HepG2 (cell line): ENCODE measurements around the gene CLIC5. TPM values are rescaled to one million over a fixed set of nuclear protein-coding genes. Genes with fewer than 3 reads are reported as not detected.

Experiments
- ATAC-seq: fragments of 200-7000 bp; cut with Tn5 transposase; 3 replicates; pipeline ENCODE4 v1.9.1; 2020; ENCODE audit warnings: mild to moderate bottlenecking, moderate library complexity
- BruUV-seq: library from RNA; stranded (reverse); fragments of 400-500 nt; replicated peaks from 2 replicates; lab custom pipeline; 2021; lab: Mats Ljungman, UMichigan
- CTCF ChIA-PET: fragments of 300-600 bp; formaldehyde crosslinking; extraction: SDS; loops from one replicate; lab custom pipeline; 2021; ENCODE audit warnings: low total read pairs, inconsistent platforms, low intra/inter-chr PET ratio; lab: Yijun Ruan, JAX
- POLR2A ChIA-PET: fragments of 350-600 bp; sonication (Branson Sonifier 250); formaldehyde crosslinking; loops from one replicate; lab custom pipeline; 2020; ENCODE audit warnings: antibody characterized with exemption, inconsistent platforms; lab: Yijun Ruan, JAX
- DNase-seq: peaks from one replicate; pipeline ENCODE4 v3.0.0-alpha.2; 2015; ENCODE audit warnings: low spot score
- FAIRE-seq: peaks from 3 replicates; lab custom pipeline; 2011; peaks lifted over from hg19 to GRCh38; lab: Jason Lieb, UNC
- H2AFZ ChIP-seq: one replicate; pipeline ENCODE4 v1.6.1; 2011; ENCODE audit warnings: low read length, inconsistent platforms
- H3K27ac ChIP-seq: fragments of 300-600 bp; 3 replicates; pipeline ENCODE4 v1.8.0; 2011; ENCODE audit warnings: mixed run types, mild to moderate bottlenecking, mixed read lengths, low read length, inconsistent platforms; ENCODE audit not compliant: insufficient read depth; ENCODE audit errors: extremely low read length
- H3K27me3 ChIP-seq, 2 experiments: fragments of 200-600 bp in 1 of 2; 2 replicates in 1 of 2; 3 replicates in 1 of 2; pipeline versions ENCODE4 v1.6.0 to v1.8.0; 2011; ENCODE audit warnings: low read length in 2 of 2, mild to moderate bottlenecking in 2 of 2, moderate library complexity in 2 of 2, inconsistent platforms in 1 of 2; ENCODE audit not compliant: insufficient read depth in 2 of 2, control insufficient read depth in 1 of 2
- H3K36me3 ChIP-seq, 2 experiments: fragments of 200-600 bp in 1 of 2; replicated peaks in 1 of 2; 2 replicates in 1 of 2; 3 replicates in 1 of 2; pipeline versions ENCODE4 v1.5.1 to v1.8.0; 2011; ENCODE audit warnings: low read length in 2 of 2, inconsistent platforms in 1 of 2; ENCODE audit not compliant: insufficient read depth in 2 of 2, control insufficient read depth in 1 of 2
- H3K4me1 ChIP-seq: 2 replicates; pipeline ENCODE4 v1.5.1; 2012; ENCODE audit warnings: low read length, inconsistent platforms; ENCODE audit not compliant: insufficient read depth
- H3K4me2 ChIP-seq: 2 replicates; pipeline ENCODE4 v1.6.0; 2011; ENCODE audit warnings: low read depth, low read length, inconsistent platforms
- H3K4me3 ChIP-seq, 3 experiments: fragments of 200-600 bp in 1 of 3; sonication (generic), shearing (Covaris generic) in 1 of 3; replicated peaks in 1 of 3; 2 replicates each; pipeline ENCODE4 v1.5.1; 2011 to 2016; ENCODE audit warnings: low read length in 3 of 3, inconsistent platforms in 2 of 3, low read depth in 2 of 3, mild to moderate bottlenecking in 2 of 3, control low read depth in 1 of 3, mixed read lengths in 1 of 3; ENCODE audit not compliant: insufficient read depth in 1 of 3
- H3K79me2 ChIP-seq: one replicate; pipeline ENCODE4 v1.6.1; 2011; ENCODE audit warnings: low read length, inconsistent platforms; ENCODE audit not compliant: insufficient read depth
- H3K9ac ChIP-seq: 2 replicates; pipeline ENCODE4 v1.6.0; 2011; ENCODE audit warnings: mild to moderate bottlenecking, low read depth, low read length, inconsistent platforms; ENCODE audit not compliant: insufficient read depth
- H3K9me3 ChIP-seq: 2 replicates; pipeline ENCODE4 v1.5.1; 2012; ENCODE audit warnings: mild to moderate bottlenecking, low read length
- H4K20me1 ChIP-seq: 2 replicates; pipeline ENCODE4 v1.6.0; 2011; ENCODE audit warnings: inconsistent platforms, mild to moderate bottlenecking, low read length, moderate library complexity; ENCODE audit not compliant: insufficient read depth
- KAT7 ChIP-seq: IDR thresholded peaks from 2 replicates; pipeline ENCODE4 v1.6.1; 2018; ENCODE audit warnings: borderline replicate concordance, missing compliant biosample characterization
- NCOA2 ChIP-seq: sonication (generic); formaldehyde crosslinking; IDR thresholded peaks from 2 replicates; pipeline ENCODE4 v1.8.0; 2022; ENCODE audit warnings: inconsistent platforms
- RAD21 ChIP-seq: fragments of 450-650 bp; formaldehyde crosslinking; IDR thresholded peaks from 2 replicates; pipeline ENCODE4 v1.5.0; 2020; ENCODE audit warnings: mild to moderate bottlenecking
- SALL2 ChIP-seq: sonication (generic); formaldehyde crosslinking; IDR thresholded peaks from 2 replicates; pipeline ENCODE4 v1.8.1; 2023; ENCODE audit warnings: mild to moderate bottlenecking, missing genetic modification reagents, inconsistent platforms
- ZC3H4 ChIP-seq: sonication (generic); formaldehyde crosslinking; IDR thresholded peaks from 2 replicates; pipeline ENCODE4 v1.4.0; 2020; ENCODE audit warnings: missing genetic modification reagents, borderline replicate concordance
- ZNF251 ChIP-seq: sonication (generic); formaldehyde crosslinking; IDR thresholded peaks from 2 replicates; pipeline ENCODE4 v1.9.0; 2021; ENCODE audit warnings: mild to moderate bottlenecking, missing genetic modification reagents
- ZNF567 ChIP-seq: sonication (generic); formaldehyde crosslinking; IDR thresholded peaks from 2 replicates; pipeline ENCODE4 v1.8.1; 2023; ENCODE audit warnings: mild to moderate bottlenecking, missing genetic modification reagents, borderline replicate concordance
- ZSCAN30 ChIP-seq: sonication (generic); formaldehyde crosslinking; IDR thresholded peaks from 2 replicates; pipeline ENCODE4 v1.5.0; 2020; ENCODE audit warnings: mild to moderate bottlenecking, missing genetic modification reagents
- in situ Hi-C: cut with HindIII; loops from 2 replicates; pipeline ENCODE4 v1.10.0; 2017; ENCODE audit warnings: low pct_unique_long_range_greater_than_20kb; ENCODE audit not compliant: extremely low pct_ligation_motif_present
- intact Hi-C: fragments of 100-400 bp; cut with micrococcal nuclease; formaldehyde crosslinking; loops from one replicate; pipeline ENCODE4 v1.10.0; 2022; ENCODE audit not compliant: unreplicated experiment
- polyA plus RNA-seq, 8 experiments: library from polyadenylated mRNA; depleted of rRNA in 3 of 8; stranded (reverse) in 7 of 8; unstranded in 1 of 8; fragments of >200 nt; fragmentation: Illumina TruSeq in 4 of 8; extraction: Trizol in 4 of 8; gene quantifications; 2 replicates each; pipeline versions ENCODE4 v1.2.1 to v1.2.3, GENCODE V29; 2011 to 2016; ENCODE audit warnings: low read depth in 4 of 8, missing spikeins in 1 of 8, mixed read lengths in 1 of 8; ENCODE audit not compliant: insufficient read depth in 1 of 8
- total RNA-seq, 5 experiments: library from RNA; depleted of rRNA; stranded (reverse); fragments of >200 nt; fragmentation: Illumina TruSeq; extraction: Trizol; gene quantifications; 2 replicates each; pipeline ENCODE4 v1.2.3, GENCODE V29; 2016; ENCODE audit warnings: low read depth in 1 of 5
- TF ChIP-seq, protein P1 (sequence below): sonication (generic); formaldehyde crosslinking; IDR thresholded peaks from 2 replicates; pipeline ENCODE4 v1.5.0; 2020; ENCODE audit warnings: mild to moderate bottlenecking, missing genetic modification reagents
- TF ChIP-seq, protein P2 (sequence below): sonication (generic); formaldehyde crosslinking; IDR thresholded peaks from 2 replicates; pipeline ENCODE4 v1.4.0; 2020; ENCODE audit warnings: mild to moderate bottlenecking, missing genetic modification reagents
- TF ChIP-seq, protein P3 (sequence below): IDR thresholded peaks from 2 replicates; pipeline ENCODE4 v1.6.1; 2016; ENCODE audit warnings: low read depth, borderline replicate concordance
- TF ChIP-seq, protein P4 (sequence below), 2 experiments: fragments of 450-650 bp in 1 of 2; sonication (generic) in 1 of 2; formaldehyde crosslinking in 1 of 2; IDR thresholded peaks; 2 replicates each; pipeline versions ENCODE4 v1.6.1 to v1.8.0; 2016 to 2022; ENCODE audit warnings: antibody characterized with exemption in 1 of 2, mild to moderate bottlenecking in 1 of 2, missing genetic modification reagents in 1 of 2

Gene CLIC5
- total and polyA plus RNA-seq, 2 of the 13 experiments (the other 11 are each of a cell fraction or from before 2014, with no cell fraction given): not detected

DNA sequence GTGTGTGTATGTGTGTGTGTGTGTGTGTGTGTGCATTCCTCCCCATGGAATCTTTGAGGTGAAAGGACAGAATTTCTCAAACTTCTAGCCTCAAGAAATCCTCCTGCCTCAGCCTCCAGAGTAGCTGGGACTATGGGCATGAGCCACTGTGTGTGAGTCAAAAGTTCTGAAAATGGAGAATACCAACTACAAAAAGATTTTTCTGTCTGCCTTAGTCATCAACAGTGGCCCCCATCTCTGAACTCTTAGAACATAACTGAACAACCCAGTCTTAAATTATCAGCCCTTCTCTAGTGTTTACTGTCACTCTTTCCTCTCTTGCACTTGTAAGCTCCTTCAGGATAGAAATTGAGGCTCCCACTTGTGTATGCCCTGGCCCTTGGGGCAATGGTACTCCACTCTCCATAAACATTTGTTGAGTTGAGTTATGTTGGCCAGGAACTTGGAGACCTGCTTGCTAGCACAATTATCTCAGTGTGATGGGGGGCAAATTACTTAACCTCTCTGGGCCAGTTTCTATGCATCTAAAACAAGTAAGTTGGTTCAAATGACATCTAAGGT is 35.3 kb upstream of the CLIC5 start:
- in situ Hi-C loops (no loop called here), intact Hi-C loops (no loop called here)
- no peaks in the 10 kb centered on the region for H3K4me1 ChIP-seq
- H3K9me3 ChIP-seq: no peaks in the 10 kb centered on the region
- ChIA-PET CTCF (no interaction called here), POLR2A (no interaction called here)
- no peaks in the 10 kb centered on the region; a peak in 1 of 5 replicates for H3K27me3 ChIP-seq
- no peak for FAIRE-seq
- H3K79me2 ChIP-seq: no peaks in the 10 kb centered on the region
- no peak overlapping the region for H3K9ac ChIP-seq
- ATAC-seq: no peak
- no peak overlapping the region for H2AFZ ChIP-seq
- BruUV-seq: no TSS peak
- H3K4me3 ChIP-seq: no peak overlapping the region
- no peaks in the 10 kb centered on the region for H3K36me3 ChIP-seq
- no peak overlapping the region for H3K27ac ChIP-seq
- no peak for DNase-seq
- no peak overlapping the region for H3K4me2 ChIP-seq
- no peaks in the 10 kb centered on the region for H4K20me1 ChIP-seq
- TF ChIP-seq ZNF251 (CRISPR knock-in tag) (no peak), SALL2 (CRISPR knock-in tag) (no peak), ZSCAN30 (CRISPR knock-in tag) (no peak), ZC3H4 (CRISPR knock-in tag) (no peak), NCOA2 (CRISPR knock-in tag) (no peak), RAD21 (CRISPR knock-in tag) (no peak), KAT7 (CRISPR knock-in tag) (no peak), ZNF567 (CRISPR knock-in tag) (no peak)
- TF ChIP-seq, protein P1, sequence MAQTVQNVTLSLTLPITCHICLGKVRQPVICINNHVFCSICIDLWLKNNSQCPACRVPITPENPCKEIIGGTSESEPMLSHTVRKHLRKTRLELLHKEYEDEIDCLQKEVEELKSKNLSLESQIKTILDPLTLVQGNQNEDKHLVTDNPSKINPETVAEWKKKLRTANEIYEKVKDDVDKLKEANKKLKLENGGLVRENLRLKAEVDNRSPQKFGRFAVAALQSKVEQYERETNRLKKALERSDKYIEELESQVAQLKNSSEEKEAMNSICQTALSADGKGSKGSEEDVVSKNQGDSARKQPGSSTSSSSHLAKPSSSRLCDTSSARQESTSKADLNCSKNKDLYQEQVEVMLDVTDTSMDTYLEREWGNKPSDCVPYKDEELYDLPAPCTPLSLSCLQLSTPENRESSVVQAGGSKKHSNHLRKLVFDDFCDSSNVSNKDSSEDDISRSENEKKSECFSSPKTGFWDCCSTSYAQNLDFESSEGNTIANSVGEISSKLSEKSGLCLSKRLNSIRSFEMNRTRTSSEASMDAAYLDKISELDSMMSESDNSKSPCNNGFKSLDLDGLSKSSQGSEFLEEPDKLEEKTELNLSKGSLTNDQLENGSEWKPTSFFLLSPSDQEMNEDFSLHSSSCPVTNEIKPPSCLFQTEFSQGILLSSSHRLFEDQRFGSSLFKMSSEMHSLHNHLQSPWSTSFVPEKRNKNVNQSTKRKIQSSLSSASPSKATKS (CRISPR knock-in tag): no peak
- TF ChIP-seq, protein P2, sequence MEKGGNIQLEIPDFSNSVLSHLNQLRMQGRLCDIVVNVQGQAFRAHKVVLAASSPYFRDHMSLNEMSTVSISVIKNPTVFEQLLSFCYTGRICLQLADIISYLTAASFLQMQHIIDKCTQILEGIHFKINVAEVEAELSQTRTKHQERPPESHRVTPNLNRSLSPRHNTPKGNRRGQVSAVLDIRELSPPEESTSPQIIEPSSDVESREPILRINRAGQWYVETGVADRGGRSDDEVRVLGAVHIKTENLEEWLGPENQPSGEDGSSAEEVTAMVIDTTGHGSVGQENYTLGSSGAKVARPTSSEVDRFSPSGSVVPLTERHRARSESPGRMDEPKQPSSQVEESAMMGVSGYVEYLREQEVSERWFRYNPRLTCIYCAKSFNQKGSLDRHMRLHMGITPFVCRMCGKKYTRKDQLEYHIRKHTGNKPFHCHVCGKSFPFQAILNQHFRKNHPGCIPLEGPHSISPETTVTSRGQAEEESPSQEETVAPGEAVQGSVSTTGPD (CRISPR knock-in tag): no peak
- TF ChIP-seq, protein P3, sequence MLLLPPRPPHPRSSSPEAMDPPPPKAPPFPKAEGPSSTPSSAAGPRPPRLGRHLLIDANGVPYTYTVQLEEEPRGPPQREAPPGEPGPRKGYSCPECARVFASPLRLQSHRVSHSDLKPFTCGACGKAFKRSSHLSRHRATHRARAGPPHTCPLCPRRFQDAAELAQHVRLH (CRISPR knock-in tag): no peak
- TF ChIP-seq, protein P4, sequence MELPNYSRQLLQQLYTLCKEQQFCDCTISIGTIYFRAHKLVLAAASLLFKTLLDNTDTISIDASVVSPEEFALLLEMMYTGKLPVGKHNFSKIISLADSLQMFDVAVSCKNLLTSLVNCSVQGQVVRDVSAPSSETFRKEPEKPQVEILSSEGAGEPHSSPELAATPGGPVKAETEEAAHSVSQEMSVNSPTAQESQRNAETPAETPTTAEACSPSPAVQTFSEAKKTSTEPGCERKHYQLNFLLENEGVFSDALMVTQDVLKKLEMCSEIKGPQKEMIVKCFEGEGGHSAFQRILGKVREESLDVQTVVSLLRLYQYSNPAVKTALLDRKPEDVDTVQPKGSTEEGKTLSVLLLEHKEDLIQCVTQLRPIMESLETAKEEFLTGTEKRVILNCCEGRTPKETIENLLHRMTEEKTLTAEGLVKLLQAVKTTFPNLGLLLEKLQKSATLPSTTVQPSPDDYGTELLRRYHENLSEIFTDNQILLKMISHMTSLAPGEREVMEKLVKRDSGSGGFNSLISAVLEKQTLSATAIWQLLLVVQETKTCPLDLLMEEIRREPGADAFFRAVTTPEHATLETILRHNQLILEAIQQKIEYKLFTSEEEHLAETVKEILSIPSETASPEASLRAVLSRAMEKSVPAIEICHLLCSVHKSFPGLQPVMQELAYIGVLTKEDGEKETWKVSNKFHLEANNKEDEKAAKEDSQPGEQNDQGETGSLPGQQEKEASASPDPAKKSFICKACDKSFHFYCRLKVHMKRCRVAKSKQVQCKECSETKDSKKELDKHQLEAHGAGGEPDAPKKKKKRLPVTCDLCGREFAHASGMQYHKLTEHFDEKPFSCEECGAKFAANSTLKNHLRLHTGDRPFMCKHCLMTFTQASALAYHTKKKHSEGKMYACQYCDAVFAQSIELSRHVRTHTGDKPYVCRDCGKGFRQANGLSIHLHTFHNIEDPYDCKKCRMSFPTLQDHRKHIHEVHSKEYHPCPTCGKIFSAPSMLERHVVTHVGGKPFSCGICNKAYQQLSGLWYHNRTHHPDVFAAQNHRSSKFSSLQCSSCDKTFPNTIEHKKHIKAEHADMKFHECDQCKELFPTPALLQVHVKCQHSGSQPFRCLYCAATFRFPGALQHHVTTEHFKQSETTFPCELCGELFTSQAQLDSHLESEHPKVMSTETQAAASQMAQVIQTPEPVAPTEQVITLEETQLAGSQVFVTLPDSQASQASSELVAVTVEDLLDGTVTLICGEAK (IDR thresholded peaks at IDR 0.05): no peak
- TF ChIP-seq, protein P4 (CRISPR knock-in tag; IDR thresholded peaks at IDR 0.05): no peak
